GM12878 (cell line): ENCODE results near the gene VIL1. TPM values are rescaled to one million over a fixed set of nuclear protein-coding genes. Genes with fewer than 3 reads are reported as not detected.

Source experiments
- ATAC-seq: fragments of 200-7000 bp; cut with Tn5 transposase; 3 replicates; pipeline ENCODE4 v1.9.1; 2020; ENCODE audit warnings: mild to moderate bottlenecking, moderate library complexity
- BruUV-seq: library from RNA; stranded (reverse); fragments of 400-500 nt; replicated peaks from 2 replicates; lab custom pipeline; 2021; lab: Mats Ljungman, UMichigan
- CTCF ChIA-PET: fragments of 300-600 bp; sonication (Branson Sonifier 250); formaldehyde crosslinking; extraction: SDS; loops from one replicate; lab custom pipeline; 2021; ENCODE audit warnings: inconsistent platforms; lab: Yijun Ruan, JAX
- POLR2A ChIA-PET: fragments of 350-600 bp; formaldehyde crosslinking; extraction: SDS; loops from one replicate; lab custom pipeline; 2021; ENCODE audit warnings: inconsistent platforms; lab: Charles Lee
- RAD21 ChIA-PET: fragments of 300-600 bp; sonication (Branson Sonifier 250); formaldehyde crosslinking; loops from one replicate; lab custom pipeline; 2023; ENCODE audit warnings: antibody characterized with exemption; ENCODE audit not compliant: unreplicated experiment; lab: Charles Lee
- SMC1A ChIA-PET: fragments of 300-600 bp; sonication (Branson Sonifier 250); formaldehyde crosslinking; loops from one replicate; lab custom pipeline; 2023; ENCODE audit not compliant: unreplicated experiment, uncharacterized antibody; lab: Charles Lee
- DNase-seq: peaks from one replicate; pipeline ENCODE4 v3.0.0-alpha.2; 2011; ENCODE audit warnings: low read depth, low spot score
- FAIRE-seq: peaks from 3 replicates; lab custom pipeline; 2011; peaks lifted over from hg19 to GRCh38; lab: Jason Lieb, UNC
- H2AFZ ChIP-seq: 2 replicates; pipeline ENCODE4 v1.6.0; 2011; ENCODE audit warnings: low read depth, low read length, control low read depth; ENCODE audit not compliant: control insufficient read depth
- H3K27ac ChIP-seq: 2 replicates; pipeline ENCODE4 v1.5.1; 2011; ENCODE audit warnings: control low read depth; ENCODE audit not compliant: control insufficient read depth, insufficient read depth
- H3K27me3 ChIP-seq, 2 experiments: replicated peaks in 1 of 2; 2 replicates each; pipeline versions ENCODE4 v1.6.0 to v1.6.1; 2011; ENCODE audit warnings: low read length in 1 of 2; ENCODE audit not compliant: control insufficient read depth in 2 of 2, insufficient read depth in 2 of 2
- H3K36me3 ChIP-seq, 2 experiments: 2 replicates each; pipeline ENCODE4 v1.5.1; 2011; ENCODE audit warnings: low read length in 1 of 2; ENCODE audit not compliant: control insufficient read depth in 2 of 2, insufficient read depth in 2 of 2
- H3K4me1 ChIP-seq: 2 replicates; pipeline ENCODE4 v1.6.1; 2011; ENCODE audit warnings: mild to moderate bottlenecking, low read length, moderate library complexity, mixed read lengths; ENCODE audit not compliant: control insufficient read depth, insufficient read depth
- H3K4me2 ChIP-seq: 2 replicates; pipeline ENCODE4 v1.6.0; 2011; ENCODE audit warnings: control low read depth; ENCODE audit not compliant: control insufficient read depth, insufficient read depth
- H3K4me3 ChIP-seq: fragments of 200-600 bp; sonication (generic); 2 replicates; pipeline ENCODE4 v1.5.1; 2016
- H3K79me2 ChIP-seq: 2 replicates; pipeline ENCODE4 v1.6.0; 2011; ENCODE audit warnings: low read length; ENCODE audit not compliant: control insufficient read depth, insufficient read depth
- H3K9ac ChIP-seq: 2 replicates; pipeline ENCODE4 v1.8.0; 2011; ENCODE audit warnings: low read length, control low read depth, mixed read lengths; ENCODE audit not compliant: control insufficient read depth, insufficient read depth
- H3K9me3 ChIP-seq: replicated peaks from 3 replicates; pipeline ENCODE4 v1.5.1; 2011; ENCODE audit warnings: mild to moderate bottlenecking, low read length; ENCODE audit not compliant: control insufficient read depth, insufficient read depth
- H4K20me1 ChIP-seq: 2 replicates; pipeline ENCODE4 v1.6.0; 2011; ENCODE audit not compliant: control insufficient read depth, insufficient read depth
- BCLAF1 ChIP-seq: fragments of 450-650 bp; IDR thresholded peaks from 2 replicates; pipeline ENCODE4 v1.6.1; 2017; ENCODE audit warnings: antibody characterized with exemption, mild to moderate bottlenecking, moderate library complexity
- IRF3 ChIP-seq: fragments of 450-650 bp; IDR thresholded peaks from 2 replicates; pipeline ENCODE4 v1.6.1; 2014; ENCODE audit warnings: mild to moderate bottlenecking
- MEF2B ChIP-seq: fragments of 450-650 bp; IDR thresholded peaks from 2 replicates; pipeline ENCODE4 v1.6.1; 2018; ENCODE audit warnings: mild to moderate bottlenecking, moderate library complexity; ENCODE audit not compliant: partially characterized antibody, poor library complexity, severe bottlenecking
- NFXL1 ChIP-seq: fragments of 450-650 bp; IDR thresholded peaks from 2 replicates; pipeline ENCODE4 v1.6.1; 2017; ENCODE audit warnings: antibody characterized with exemption, mild to moderate bottlenecking, borderline replicate concordance
- POLR2AphosphoS5 ChIP-seq: IDR thresholded peaks from 2 replicates; pipeline ENCODE4 v1.6.1; 2011; ENCODE audit warnings: mild to moderate bottlenecking, low read length, inconsistent platforms
- RFX5 ChIP-seq: IDR thresholded peaks from 2 replicates; pipeline ENCODE4 v1.6.1; 2011; ENCODE audit warnings: low read depth, low read length, improper control_type of control experiment
- SMAD1 ChIP-seq: fragments of 450-650 bp; IDR thresholded peaks from 2 replicates; pipeline ENCODE4 v1.6.1; 2018; ENCODE audit warnings: mild to moderate bottlenecking, low read depth; ENCODE audit not compliant: partially characterized antibody
- YBX1 ChIP-seq: fragments of 450-650 bp; IDR thresholded peaks from 2 replicates; pipeline ENCODE4 v1.6.1; 2016; ENCODE audit warnings: antibody characterized with exemption
- ZZZ3 ChIP-seq: IDR thresholded peaks from 2 replicates; pipeline ENCODE4 v1.6.1; 2011; ENCODE audit warnings: low read depth; ENCODE audit not compliant: control insufficient read depth, insufficient read length
- WGBS: methylation state at CpG from one replicate; pipeline ENCODE4 v1.1.6; 2016; ENCODE audit warnings: low lambda C conversion rate; ENCODE audit not compliant: insufficient replicate concordance, insufficient coverage; ENCODE audit errors: missing lambda C conversion rate; 5-methylcytosine and 5-hydroxymethylcytosine counted together
- in situ Hi-C: fragments of 300-500 bp; cut with MboI; formaldehyde crosslinking; loops from 9 replicates; pipeline ENCODE4 v1.14.3; 2018; ENCODE audit warnings: mixed read lengths
- intact Hi-C: fragments of 100-400 bp; cut with micrococcal nuclease; formaldehyde crosslinking; loops from one replicate; pipeline ENCODE4 v1.14.2; 2022; ENCODE audit not compliant: unreplicated experiment
- polyA plus RNA-seq, 11 experiments: library from polyadenylated mRNA; depleted of rRNA in 4 of 11; unstranded in 6 of 11; stranded (reverse) in 5 of 11; fragments of >200 nt; fragmentation: Nextera tagmentation in 4 of 11; fragmentation: Illumina TruSeq in 1 of 11; extraction: Ambion mirVana in 4 of 11; extraction: Trizol in 1 of 11; gene quantifications; 1 replicate in 1 of 11; 2 replicates in 10 of 11; pipeline versions ENCODE4 v1.2.1 to v1.2.3, GENCODE V29; 2011 to 2016; ENCODE audit warnings: inconsistent platforms in 2 of 11, missing spikeins in 2 of 11, low read depth in 1 of 11
- total RNA-seq, 4 experiments: library from RNA; depleted of rRNA in 3 of 4; stranded (reverse); fragments of >200 nt in 3 of 4; fragmentation: Illumina TruSeq in 1 of 4; extraction: Trizol in 1 of 4; gene quantifications; 2 replicates each; pipeline versions ENCODE4 v1.2.1 to v1.2.3, GENCODE V29; 2013 to 2021

VIL1 gene
- total and polyA plus RNA-seq, 10 of the 15 experiments (the other 5 are each of a cell fraction or from before 2014, with no cell fraction given): 0.03 to 1.9 (median 0.33) TPM

- CTCF ChIA-PET: no interaction called here
- DNase-seq: no peak
- Histone ChIP-seq H3K27me3 (no peaks in the 10 kb centered on the region), H3K36me3 (no peaks in the 10 kb centered on the region), H3K4me3 (no peak overlapping the region), H2AFZ (no peak overlapping the region), H3K79me2 (no peaks in the 10 kb centered on the region), H3K27ac (no peak overlapping the region), H3K9ac (no peak overlapping the region), H3K4me2 (no peak overlapping the region), H3K4me1 (no peaks in the 10 kb centered on the region), H3K9me3 (no peaks in the 10 kb centered on the region), H4K20me1 (no peaks in the 10 kb centered on the region)
- WGBS: 63% methylated on average over 4 of the region's 4 CpGs
- SMC1A ChIA-PET: no interaction called here
- BruUV-seq: no TSS peak
- RAD21 ChIA-PET: interaction anchor here (0.6 kb wide), 1 partner anchor 71 kb away, joined by 4 read pairs; no protein-coding TSS in a partner anchor
- POLR2A ChIA-PET: no interaction called here
- FAIRE-seq: no peak
- intact Hi-C loops: no loop called here
- no peak for ATAC-seq
- TF ChIP-seq RFX5 (no peak), IRF3 (no peak), SMAD1 (no peak), YBX1 (no peak)
- in situ Hi-C loops: loop anchor here (25.0 kb wide), 1 partner anchor 87 kb away; the partner anchor contains the start of gene TMBIM1
Observed at GRCh38 chr2:218374795-218375194, 44.1 kb upstream of the VIL1 start.

DNA sequence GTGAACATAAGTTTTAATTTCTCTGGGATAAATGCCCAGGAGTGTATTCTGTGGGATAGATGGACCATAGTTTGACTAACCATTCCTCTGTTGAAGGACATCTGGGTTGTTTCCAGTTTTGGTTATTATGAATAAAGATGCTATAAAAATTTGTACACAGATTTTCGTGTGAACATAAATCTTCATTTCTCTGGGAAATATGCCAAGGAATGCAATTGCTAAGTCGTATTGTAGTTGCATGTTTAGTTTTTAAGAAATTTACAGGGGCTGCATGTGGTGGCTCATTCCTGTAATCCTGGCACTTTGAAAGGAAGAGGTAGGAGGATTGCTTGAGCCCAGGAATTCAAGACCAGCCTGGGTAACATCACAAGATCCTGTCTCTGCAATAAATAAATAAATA, 43.7 kb upstream of the VIL1 start:
- Histone ChIP-seq H3K9ac (no peak overlapping the region), H2AFZ (no peak overlapping the region), H3K27me3 (no peaks in the 10 kb centered on the region), H3K79me2 (no peaks in the 10 kb centered on the region), H3K27ac (no peak overlapping the region), H3K4me3 (no peak overlapping the region), H3K4me2 (no peak overlapping the region), H3K4me1 (no peaks in the 10 kb centered on the region), H4K20me1 (no peaks in the 10 kb centered on the region), H3K36me3 (no peaks in the 10 kb centered on the region), H3K9me3 (no peaks in the 10 kb centered on the region)
- ChIA-PET RAD21 (no interaction called here), SMC1A (no interaction called here), POLR2A (no interaction called here), CTCF (no interaction called here)
- ATAC-seq: no peak
- in situ Hi-C loops: loop anchor here (25.0 kb wide), 1 partner anchor 88 kb away; the partner anchor contains the start of gene TMBIM1
- 17% methylated on average over 2 of the region's 2 CpGs for WGBS
- no peak for FAIRE-seq
- intact Hi-C loops: no loop called here
- no TSS peak for BruUV-seq
- no peak for DNase-seq
- TF ChIP-seq ZZZ3 (no peak), POLR2AphosphoS5 (no peak), BCLAF1 (no peak), NFXL1 (no peak), MEF2B (no peak)
- TF ChIP-seq, all 136 proteins: peak for 0
